Measurements from ENCODE around the gene MBD3L5.
A peak's percentile ranks its signal among the peaks of the same experiment; 100 is the strongest.
"Not testable (repeated sequence)": the region's sequence is repeated elsewhere in the genome, so short reads cannot be mapped to it uniquely, and the experiment has no call there.

MBD3L5 gene

DNA sequence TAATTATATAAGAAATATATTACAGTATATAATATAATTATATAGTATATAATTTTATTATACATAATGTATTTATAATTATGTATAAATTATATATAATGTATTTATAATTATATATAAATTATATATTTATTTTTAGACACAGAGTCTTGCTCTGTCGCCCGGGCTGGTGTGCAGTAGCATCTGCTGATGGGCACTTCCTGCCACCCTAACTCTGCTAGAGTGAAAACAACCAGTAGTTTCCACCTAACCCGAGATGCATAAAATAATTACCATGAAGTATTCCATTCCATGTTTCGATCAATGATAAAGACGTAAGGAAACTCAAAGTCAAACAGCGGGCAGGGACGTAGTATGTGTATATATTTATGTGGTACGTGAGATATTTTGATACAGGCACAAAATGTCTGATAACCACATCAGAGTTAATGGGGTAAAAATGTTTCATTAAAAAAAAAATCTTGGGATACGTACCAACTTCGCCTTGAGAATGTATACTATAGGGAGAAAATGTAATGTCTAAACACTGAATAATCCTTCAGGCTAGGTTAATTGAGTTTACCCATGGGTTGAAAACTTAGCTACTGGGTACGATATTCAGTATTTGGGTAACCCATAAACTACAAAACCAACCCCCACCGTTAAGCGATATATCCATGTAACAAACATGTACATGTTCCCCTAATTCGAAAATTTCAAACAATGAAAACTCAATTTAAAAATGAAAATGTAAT lies 24.4 kb downstream of the MBD3L5 start:
- not testable (repeated sequence) for DNase-seq

DNA sequence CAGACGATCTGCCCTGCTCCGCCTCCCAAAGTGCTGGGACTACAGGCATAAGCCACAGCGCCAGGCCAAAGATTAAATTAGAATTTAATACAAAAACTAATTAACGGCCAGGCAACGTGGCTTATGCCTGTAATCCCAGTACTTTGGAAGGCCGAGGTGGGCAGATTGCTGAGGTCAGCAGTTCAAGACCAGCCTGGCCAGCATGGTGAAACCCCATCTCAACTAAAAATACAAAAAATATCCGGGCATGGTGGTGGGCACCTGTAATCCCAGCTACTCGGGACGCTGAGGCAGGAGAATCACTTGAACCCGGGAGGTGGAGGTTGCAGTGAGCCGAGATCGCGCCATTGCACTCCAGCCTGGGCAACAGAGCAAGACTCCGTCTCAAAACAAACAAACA lies 25.3 kb downstream of the MBD3L5 start:
- DNase-seq = not testable (repeated sequence)

DNA sequence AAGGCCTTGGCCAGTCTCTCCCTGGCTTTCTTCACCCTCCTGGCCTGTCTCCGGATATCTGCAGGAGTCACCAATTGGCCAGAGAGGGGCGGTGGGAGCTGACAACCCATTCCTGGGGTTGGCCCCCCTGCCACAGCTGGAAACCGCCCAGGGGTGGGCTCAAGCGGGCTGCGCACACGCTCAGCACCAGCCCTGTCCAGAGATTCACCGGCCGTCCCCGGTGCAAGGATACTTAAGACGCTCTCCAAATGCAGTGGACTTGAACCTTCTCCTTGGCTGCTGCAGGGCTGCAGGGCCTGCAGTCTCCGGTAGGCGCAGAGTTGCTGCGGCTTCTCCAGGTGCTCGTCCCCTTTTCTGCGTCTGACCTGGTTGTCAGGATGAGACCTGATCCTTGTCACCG lies 26.0 kb downstream of the MBD3L5 start:
- DNase-seq = not testable (repeated sequence)

DNA sequence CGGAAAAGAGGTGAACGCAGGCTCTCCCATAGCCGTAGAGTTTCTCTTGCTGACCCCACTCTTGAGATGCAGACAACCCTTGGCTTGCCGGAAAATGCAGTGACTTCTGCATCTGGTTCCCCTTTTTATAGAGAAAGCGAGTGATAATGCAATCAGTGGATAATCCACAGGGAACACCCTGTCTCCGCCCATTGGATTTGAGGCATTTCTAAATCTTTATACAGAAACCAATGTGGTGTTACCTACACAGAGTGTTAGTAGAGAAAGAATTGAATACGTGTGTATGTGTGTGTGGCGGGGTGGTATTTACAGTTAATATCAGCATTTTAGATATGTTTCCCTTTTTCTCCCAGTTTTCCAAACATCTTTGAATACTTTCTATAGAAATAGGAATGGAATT lies 28.2 kb downstream of the MBD3L5 start, which contains the start of gene MBD3L3:
TSS of gene MBD3L3 (minus strand) at position 101 of the 400 bp plus-strand sequence. CDS start at position 30, 71 bp downstream.
- DNase-seq = not testable (repeated sequence)

DNA sequence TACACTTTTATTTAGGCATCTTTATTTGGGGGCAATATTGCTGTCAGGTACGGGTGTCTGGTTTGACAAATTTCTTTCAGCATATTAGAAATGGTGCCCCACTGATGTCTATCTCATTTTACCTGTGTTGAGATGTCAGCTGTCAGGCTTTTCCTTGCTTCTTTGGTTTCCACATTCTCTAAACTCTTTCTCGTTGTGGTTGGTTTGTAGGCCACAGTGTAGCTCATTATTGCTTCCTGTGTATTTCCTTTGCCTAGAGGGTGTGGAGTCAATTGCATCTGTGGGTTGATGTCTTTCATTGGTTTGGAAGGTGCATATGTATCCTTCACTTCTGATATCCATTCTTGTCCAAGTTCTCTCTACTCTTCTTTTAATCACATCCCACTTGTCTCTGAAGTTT lies 29.6 kb downstream of the MBD3L5 start:
- not testable (repeated sequence) for DNase-seq

DNA sequence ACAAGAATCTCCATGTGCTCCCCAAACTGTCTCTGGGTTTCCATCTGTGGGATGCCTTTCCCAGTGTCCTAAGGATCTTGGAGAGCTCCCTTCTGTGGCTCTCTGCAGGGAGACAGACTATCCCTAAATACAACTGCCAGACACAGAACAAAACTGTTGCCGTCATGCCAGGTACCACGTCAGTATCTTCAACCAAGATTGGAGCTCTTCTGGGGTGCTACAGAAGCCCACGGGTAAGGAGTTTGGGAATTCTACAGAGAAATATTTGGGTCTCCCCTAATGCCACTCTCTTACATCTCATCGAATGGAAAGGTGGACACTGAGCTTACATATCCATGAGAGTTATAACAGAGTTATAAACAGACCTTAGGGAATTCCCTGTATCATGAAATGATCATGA lies 33.0 kb downstream of the MBD3L5 start:
- DNase-seq = no peak

DNA sequence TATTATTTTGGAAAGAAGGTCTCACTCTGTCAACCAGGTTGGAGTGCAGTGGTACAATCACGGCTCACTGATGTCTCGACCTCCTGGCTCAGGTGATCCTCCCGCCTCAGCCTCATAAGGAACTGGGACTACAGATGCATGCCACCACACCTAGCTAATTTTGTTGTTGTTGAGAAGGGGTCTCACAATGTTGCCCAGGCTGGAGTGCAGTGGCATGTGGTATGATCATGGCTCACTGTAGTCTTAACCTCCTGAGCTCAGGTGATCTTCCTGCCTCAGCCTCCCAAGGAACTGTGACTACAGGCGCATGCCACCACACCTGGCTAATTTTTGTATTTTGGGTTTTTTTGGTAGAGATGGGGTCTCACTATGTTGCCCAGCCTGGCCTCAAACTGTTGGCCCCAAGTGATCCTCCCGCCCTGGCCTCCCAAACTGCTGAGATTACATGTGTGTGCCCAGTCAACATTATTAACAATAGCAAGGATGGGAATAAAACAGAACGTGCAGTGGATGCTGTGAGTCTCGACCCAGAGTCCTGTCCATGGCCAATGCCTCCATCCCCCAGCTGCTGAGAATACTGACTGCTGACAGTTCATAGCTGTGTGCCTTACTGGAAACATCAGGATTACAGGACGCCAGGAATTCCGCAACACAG lies 33.5 kb downstream of the MBD3L5 start:
- DNase-seq = no peak

DNA sequence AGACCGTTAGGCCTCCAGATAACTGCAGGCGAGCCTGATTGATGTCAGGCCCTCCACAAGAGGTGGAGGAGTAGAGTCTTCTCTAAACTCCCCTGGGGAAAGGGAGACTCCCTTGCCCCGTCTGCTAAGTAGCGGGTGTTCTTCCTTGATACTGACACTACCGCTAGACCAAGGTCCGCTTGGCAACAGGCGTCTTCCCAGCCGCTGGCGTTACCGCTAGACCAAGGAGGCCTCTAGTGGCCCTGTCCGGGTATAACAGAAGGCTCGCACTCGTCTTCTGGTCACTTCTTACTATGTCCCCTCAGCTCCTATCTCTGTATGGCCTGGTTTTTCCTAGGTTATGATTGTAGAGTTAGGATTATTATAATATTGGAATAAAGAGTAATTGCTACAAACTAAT lies 36.7 kb downstream of the MBD3L5 start:
- DNase-seq = not testable (repeated sequence)

DNA sequence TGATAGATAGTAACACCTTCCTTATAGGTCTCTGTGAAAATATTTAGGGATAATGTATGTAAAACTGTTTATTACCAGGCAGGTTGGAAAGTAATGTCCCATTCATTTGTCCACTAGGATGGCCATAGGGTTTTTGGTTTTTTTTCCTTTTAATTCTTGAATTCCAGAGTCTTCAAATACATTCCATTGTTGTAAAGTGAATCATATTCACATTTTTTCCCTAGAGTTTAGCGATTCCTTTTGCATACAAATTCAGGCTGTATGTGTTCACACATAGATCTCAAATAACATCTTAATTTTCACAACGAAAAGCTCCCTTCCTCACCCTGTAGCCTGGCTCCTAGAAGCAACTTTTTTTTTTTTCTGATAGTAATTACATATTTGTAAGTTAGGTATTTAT lies 37.3 kb downstream of the MBD3L5 start:
- no peak for DNase-seq

DNA sequence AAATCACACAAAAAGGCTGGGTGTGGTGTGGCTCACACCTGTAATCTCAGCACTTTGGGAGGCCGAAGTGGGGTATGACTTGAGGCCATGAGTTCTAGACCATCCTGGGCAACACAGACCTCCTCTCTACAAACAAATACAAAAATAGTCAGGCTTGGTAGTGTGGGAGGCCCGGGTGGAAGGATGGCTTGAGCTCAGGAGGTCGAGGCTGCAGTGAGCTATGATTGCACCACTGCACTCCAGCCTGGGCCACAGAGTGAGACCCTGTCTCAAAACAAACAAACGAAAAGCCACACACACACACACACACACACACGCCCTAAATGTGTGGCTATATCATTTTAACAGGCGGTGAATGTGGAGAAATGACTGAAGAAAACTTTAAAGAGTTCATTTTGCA lies 38.2 kb downstream of the MBD3L5 start:
- no peak for DNase-seq

DNA sequence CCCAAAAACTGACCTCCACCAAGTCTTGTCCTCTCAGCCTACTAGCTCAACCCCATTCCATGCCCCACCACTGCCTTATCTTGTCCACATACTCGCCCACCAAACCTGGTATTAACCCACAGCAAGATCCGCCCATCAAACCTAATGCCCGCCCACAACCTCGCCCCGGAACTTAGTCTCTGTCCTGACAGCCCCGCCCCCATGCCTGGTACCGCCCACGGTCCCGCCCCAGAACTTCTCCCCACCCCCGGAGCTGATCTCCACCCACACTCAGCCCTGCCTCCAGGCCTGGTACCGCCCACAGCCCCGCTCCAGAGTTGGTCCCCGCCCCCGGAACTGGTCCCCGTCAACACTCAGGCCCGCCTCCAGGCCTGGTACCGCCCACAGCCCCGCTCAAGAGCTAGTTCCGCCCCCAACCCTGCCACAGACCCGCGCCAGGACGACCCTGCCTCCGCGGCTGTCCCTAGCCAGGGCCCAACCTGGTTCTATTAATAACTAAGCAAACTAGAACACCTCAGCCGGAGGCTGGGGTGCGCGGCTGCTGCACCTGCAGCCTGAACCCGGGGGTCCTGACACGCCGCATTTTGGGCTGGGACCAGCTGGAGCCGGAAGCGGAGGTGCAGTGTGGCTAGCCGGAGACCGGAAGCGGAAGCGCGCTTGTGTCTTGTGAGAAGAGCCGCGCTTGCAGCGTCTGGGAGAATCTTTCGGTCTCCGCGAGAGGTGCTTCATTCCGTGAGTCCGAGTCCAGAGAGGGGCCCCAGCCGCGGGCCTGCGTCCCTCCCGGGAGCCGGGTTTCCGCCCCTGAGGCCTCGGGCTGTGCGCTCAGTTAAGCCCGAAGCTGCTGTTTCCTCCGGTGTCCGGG lies 38.9 kb downstream of the MBD3L5 start, which contains the start of gene ZNF557:
TSS of gene ZNF557 (plus strand) at position 662 of the 862 bp plus-strand sequence. CDS start 5,372 bp downstream, outside the sequence.
- peak; percentile 83 for DNase-seq

DNA sequence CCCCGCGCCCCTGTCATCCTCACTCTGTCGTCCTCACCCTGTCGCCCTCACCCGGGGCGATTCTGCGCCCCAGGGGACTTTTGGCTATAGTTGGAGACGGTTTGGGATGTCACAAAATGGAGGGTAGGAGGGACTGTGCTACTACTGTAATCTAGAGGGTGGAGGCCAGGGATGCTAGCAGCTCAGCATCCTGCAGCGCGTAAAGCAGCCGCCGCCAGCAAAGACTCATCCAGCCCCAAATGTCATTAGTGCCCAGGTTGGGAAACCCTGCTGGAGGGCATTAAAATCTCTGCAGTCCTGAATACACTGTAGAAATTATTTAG lies 39.5 kb downstream of the MBD3L5 start:
- no peak for DNase-seq

DNA sequence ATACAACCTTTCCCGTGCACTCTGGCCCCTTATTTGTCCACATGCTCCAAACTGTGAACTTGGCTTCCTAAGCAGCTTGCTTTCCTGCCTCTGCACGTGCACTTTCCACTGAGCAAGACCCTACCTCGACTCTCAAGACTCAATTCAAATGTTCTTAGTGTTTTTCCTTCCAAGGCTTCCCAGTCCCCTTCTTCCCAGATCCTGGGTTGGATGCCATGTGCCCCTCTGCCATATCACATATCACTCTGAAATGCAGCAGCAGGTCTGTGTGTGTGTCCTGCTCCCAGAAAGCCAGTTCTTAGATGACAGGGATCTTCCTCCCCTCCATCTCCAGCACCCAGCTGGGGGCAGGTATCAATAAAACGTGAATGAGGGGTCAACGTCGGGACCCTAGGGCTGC lies 42.2 kb downstream of the MBD3L5 start:
- no peak for DNase-seq

DNA sequence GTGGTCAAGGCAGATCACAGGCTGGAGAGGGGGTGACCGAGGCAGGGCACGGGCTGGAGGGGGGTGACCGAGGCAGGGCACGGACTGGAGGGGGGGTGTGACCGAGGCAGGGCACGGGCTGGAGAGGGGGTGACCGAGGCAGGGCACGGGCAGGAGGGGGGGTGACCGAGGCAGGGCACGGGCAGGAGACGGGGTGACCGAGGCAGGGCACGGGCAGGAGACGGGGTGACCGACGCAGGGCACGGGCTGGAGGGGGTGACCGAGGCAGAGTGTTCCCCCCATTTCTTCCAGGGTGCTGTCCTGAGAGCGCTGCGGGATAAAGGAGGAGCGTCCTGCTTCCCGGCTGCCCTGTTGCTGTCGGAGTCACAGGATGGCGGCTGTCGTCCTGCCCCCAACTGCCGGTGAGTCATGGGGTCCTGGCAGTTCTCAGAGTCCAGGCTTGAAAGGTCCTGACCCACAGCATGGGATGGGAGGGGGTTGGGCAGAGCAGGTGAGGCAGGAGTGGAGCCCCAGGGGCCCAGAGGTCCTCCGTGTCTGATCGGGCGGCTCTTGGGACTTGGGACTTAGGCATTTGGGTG lies 44.4 kb downstream of the MBD3L5 start:
- DNase-seq = no peak

DNA sequence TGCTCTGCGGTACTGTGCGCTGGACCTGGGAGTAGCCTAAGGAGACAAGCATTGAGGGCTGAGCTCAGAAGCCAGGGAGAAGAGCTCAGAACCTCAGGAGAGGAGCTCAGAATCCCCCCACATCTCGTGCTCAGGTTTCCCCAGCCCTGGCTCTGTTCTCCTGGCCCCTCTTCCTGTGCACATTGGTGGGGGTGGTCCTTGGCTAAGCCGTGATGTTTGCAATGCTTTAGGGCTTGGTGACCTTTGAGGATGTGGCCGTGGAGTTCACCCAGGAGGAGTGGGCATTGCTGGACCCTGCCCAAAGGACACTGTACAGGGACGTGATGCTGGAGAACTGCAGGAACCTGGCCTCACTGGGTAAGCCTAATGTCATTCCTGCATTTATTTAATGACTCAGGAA lies 45.8 kb downstream of the MBD3L5 start:
- DNase-seq = no peak

DNA sequence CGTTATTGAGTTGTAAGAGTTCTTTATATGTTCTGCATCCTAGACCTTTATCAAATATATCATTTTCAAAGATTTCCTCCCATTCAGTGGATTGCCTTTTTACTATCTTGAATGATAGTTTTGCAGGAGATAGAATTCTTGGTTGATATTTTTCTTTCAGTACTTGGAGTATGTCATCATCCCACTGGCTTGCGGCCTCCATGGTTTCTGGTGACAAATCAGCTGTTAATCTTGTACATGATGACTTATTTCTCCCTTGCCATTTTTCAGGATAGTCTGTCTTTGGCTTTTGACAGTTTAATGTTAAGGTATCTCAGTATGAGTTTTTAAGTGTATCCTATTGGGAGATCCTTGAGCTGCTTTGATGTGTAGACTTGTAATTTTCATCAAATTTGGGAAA lies 47.6 kb downstream of the MBD3L5 start:
- no peak for DNase-seq

Measured in cerebellar nuclear complex (tissue), 1 donor.